Omental fat pad (tissue), 4 donors: ENCODE results near the gene HTR3E. TPM values are rescaled to one million over a fixed set of nuclear protein-coding genes. Genes with fewer than 3 reads are reported as not detected.
A peak's percentile ranks its signal among the peaks of the same experiment; 100 is the strongest.

Source experiments
- ATAC-seq: fragments of 150-250 bp; one replicate; pipeline ENCODE4 v1.9.1; 2016; ENCODE audit warnings: mild to moderate bottlenecking, moderate library complexity; ENCODE audit not compliant: low FRiP score
- DNase-seq: peaks from one replicate; pipeline ENCODE4 v3.0.0-alpha.2; 2019; ENCODE audit warnings: low spot score
- total RNA-seq, 4 donors: library from RNA; depleted of rRNA; stranded (reverse); fragments of >200 nt; gene quantifications; one replicate each; pipeline ENCODE4 v1.1.0, GENCODE V29; 2016
- TF ChIP-seq, protein P1 (sequence below), 3 donors: fragments of 450-650 bp; IDR thresholded peaks; one replicate each; pipeline ENCODE4 v1.5.1; 2016 to 2017; ENCODE audit warnings: antibody characterized with exemption in 3 of 3, mild to moderate bottlenecking in 3 of 3, moderate library complexity in 2 of 3

Gene HTR3E, protein sequence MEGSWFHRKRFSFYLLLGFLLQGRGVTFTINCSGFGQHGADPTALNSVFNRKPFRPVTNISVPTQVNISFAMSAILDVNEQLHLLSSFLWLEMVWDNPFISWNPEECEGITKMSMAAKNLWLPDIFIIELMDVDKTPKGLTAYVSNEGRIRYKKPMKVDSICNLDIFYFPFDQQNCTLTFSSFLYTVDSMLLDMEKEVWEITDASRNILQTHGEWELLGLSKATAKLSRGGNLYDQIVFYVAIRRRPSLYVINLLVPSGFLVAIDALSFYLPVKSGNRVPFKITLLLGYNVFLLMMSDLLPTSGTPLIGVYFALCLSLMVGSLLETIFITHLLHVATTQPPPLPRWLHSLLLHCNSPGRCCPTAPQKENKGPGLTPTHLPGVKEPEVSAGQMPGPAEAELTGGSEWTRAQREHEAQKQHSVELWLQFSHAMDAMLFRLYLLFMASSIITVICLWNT
- total RNA-seq: not detected

DNA sequence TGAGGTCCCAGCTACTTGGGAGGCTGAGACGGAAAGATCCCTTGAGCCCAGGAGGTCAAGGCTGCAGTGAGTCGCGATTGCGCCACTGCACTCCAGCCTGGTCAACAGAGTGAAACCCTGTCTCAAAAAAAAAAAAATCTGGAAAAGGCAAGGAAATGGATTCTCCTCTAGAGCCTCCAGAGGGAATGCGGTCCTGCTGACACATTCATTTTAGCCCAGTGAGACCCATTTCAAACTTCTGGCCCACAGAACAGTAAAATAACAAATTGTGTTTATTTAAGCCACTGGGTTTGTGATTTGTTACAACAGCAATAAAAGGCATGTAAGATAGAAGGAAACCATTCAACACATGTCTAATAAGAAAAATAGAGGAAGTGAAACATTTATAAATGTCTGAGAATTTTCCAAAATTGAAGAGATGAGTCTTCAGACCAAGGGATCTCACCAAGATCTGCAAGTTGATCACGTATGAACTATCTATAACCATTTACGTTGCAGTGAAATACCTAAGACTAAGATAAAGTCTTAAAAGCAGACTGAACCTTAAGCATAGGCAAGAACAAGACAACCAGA lies at the start of gene HTR3E:
Gene HTR3E (plus strand): TSS at position 254 of the 573 bp plus-strand sequence. CDS start 466 bp downstream, outside the sequence.
- no peak for ATAC-seq
- TF ChIP-seq, protein P1, sequence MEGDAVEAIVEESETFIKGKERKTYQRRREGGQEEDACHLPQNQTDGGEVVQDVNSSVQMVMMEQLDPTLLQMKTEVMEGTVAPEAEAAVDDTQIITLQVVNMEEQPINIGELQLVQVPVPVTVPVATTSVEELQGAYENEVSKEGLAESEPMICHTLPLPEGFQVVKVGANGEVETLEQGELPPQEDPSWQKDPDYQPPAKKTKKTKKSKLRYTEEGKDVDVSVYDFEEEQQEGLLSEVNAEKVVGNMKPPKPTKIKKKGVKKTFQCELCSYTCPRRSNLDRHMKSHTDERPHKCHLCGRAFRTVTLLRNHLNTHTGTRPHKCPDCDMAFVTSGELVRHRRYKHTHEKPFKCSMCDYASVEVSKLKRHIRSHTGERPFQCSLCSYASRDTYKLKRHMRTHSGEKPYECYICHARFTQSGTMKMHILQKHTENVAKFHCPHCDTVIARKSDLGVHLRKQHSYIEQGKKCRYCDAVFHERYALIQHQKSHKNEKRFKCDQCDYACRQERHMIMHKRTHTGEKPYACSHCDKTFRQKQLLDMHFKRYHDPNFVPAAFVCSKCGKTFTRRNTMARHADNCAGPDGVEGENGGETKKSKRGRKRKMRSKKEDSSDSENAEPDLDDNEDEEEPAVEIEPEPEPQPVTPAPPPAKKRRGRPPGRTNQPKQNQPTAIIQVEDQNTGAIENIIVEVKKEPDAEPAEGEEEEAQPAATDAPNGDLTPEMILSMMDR (IDR thresholded peaks at IDR 0.05): no peak
- DNase-seq: no peak

DNA sequence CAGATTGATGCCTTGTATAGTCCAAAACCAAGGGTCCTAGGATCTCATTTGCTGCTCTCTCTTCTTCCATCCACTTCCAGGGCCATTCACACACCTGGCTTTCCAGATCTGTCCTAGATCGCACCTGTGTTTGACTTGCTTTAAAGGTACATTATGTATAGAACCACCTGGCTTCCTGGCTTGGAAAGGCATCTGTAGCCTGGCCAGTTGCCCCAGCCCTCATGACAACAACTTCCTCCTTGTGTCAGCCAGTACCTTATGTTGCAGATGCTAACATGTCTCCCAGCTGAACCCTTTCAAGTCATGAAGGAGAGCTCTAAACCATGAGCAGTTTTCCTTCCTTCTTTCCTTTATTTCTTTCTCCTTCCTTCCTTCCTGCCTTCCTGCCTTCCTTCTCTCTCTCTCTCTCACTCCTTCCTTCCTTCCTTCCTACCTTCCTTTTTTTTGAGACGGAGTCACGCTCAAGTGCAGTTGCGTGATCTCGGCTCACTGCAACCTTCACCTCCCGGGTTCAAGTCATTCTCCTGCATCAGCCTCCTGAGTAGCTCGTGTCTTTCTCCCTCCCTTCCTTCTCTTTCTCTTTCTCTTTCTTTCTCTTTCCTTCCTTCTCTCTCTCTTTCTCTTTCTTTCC lies 46.5 kb upstream of the HTR3E start:
- DNase-seq (no peak), ATAC-seq (no peak)
- TF ChIP-seq, protein P1 (IDR thresholded peaks at IDR 0.05): no peak

DNA sequence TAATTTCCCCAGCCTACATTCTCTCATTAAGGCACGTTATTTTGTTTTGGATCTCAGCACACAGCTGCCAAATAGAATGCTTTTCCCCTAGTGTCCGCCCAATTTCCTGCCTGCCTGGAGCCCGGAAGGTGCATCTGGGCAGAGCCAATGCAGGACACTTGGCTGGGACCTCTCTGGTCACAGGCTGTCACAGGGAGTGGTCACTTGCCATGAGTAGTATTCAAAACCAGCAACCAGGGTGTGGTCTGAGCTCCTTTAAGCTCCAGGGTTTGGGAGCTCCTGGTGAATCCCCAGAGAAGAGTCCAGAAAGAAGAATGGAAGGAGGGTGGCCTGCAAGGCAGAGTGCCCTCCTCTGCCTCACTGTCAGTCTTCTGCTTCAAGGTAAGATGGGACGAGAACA lies 44.1 kb upstream of the HTR3E start, which contains the start of gene HTR3C:
Gene HTR3C (plus strand): TSS at position 281 of the 400 bp plus-strand sequence. CDS start 34 bp downstream, at position 315.
- no peak for DNase-seq
- TF ChIP-seq, protein P1 (IDR thresholded peaks at IDR 0.05): no peak
- no peak for ATAC-seq

DNA sequence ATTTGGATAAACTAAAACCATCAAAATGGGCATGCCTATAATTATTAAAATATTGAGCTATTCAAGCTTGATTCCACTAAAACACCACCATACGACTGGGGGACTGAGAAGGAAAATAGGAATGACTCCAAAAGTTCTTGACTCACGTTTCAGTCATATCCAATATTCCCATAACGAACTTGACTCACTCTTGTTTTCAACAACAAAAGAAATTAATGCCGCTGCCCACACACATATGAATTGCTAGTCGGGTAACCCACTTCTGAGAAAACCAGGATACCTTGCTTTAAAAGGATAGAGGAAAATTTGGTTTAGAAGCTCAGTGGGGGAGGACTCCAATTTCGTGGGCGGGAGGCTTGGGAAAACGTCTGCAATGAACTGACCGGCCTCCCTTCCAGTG lies 38.8 kb upstream of the HTR3E start:
- ATAC-seq: peak; percentile 50
- TF ChIP-seq, protein P1 (IDR thresholded peaks at IDR 0.05): no peak
- DNase-seq: no peak

DNA sequence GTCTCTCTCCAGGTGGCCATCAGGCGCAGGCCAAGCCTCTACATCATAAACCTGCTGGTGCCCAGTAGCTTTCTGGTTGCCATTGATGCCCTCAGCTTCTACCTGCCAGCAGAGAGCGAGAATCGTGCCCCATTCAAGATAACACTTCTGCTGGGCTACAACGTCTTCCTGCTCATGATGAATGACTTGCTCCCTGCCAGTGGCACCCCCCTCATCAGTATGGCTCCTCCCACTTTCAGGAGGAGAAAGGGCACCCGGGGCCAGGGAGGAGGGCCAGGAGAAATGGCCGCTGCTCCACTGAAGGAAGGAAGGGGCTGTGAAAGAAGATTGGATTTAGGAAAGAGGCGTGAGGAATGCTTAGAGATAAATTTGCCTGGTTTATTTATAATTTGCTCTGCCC lies 37.4 kb upstream of the HTR3E start:
- DNase-seq (no peak), ATAC-seq (no peak)
- TF ChIP-seq, protein P1 (IDR thresholded peaks at IDR 0.05): no peak

DNA sequence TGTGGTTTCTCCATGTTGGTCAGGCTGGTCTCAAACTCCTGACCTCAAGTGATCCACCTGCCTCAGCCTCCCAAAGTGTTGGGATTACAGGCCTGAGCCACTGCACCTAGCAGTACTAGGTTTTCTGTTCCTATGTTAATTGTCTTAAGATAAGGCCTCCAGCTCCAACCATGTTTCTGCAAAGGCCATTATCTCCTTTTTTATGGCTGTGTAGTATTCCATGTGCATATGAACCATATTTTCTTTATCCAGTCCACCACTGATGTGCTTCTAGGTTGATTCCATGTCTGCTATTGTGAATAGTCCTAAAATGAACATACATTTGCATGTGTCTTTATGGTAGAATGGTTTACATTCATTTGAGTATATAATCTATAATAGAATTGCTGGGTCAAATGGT lies 34.2 kb upstream of the HTR3E start:
- ATAC-seq: no peak
- no peak for DNase-seq
- TF ChIP-seq, protein P1 (IDR thresholded peaks at IDR 0.05): no peak
